ENCODE results near the gene CIT. TPM values are rescaled to one million over a fixed set of nuclear protein-coding genes. Genes with fewer than 3 reads are reported as not detected.

CIT gene
- total RNA-seq, 1 experiment from 2014 or later: 26.6 TPM

DNA sequence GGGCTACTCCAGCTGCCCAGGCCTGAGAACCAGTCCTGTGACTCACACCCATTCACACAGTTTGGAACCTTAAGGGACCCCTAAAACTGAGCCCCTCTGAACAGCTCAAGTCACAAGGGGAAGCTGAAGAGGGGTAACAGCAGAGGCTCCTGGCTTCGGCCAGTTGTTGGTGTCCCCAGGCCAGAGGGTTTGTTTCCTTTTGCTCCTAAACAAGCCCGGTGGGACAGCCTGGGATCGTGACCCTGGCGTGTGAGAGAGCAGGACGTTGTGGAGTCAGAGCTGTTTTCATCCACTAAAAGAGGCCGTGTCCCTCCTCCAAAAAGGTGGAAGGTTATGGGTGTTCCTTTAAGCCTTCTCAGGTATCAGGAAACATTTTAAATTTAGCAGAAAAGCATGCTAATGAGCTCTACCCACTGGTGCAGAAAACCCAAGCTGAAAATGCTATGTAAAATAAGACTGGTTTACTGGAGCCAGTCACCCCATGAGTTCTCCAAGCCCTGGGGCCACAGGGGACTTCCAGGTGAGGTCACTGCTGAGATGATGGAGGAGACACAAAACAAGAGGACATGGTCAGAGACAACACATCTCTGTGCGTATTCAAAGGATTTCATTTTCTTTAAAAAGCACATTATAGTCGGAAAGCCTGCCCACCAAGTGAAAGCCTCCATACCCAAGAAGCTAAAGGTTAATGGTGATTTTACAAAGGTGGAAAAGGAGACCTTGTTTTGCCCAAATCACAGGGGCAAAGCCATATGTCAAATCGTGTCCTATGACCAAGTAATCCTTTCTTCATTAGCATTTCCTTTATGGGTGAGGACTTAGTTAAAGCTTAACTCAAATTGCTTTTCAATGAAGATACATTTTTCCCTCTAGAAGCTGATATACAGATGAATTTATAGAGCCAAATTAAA, 195.1 kb downstream of the CIT start:
- DNase-seq (ENCODE audit: extremely low read depth, low read depth): no peak

DNA sequence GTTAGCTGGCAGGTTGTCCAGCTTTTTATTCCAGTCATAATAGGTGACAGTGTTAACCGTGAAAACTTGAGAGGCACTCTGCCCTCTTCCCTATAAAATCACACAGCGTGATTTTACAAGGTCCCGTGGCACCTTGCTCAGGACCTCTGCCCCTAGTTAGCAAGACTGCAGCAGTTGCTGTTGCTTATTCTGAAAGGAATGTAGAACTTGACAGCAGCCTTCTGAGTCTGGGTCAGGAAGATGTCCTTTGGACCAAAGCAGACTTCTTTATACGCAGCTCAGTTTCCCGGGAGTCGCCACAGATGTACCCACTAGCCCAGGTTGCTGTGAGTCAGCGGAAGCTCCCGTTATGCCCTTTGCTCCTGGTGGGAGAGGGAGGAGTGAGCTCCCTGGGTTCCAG, 196.0 kb downstream of the CIT start:
- no peak for DNase-seq (ENCODE audit: extremely low read depth, low read depth)

DNA sequence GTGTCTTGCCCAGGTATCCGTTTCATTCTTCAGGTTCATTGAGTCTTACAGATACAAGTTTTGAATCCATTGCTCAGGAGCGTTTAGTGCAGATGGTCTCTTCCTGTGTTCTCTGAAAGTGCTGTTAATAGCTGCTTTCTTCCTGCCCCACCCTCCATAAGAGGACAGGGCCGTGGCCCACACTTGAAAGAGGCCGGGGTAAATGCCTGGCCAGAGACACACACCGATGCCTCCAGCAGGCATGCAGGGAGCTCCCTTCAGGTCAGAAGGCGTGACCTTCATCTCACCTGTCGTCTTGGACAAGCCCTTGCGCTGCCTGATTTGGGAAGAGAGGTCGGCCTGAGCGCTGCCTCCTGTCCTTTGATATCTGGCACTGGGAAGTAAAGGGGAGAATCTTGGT, 197.6 kb downstream of the CIT start:
- no peak for DNase-seq (ENCODE audit: extremely low read depth, low read depth)

DNA sequence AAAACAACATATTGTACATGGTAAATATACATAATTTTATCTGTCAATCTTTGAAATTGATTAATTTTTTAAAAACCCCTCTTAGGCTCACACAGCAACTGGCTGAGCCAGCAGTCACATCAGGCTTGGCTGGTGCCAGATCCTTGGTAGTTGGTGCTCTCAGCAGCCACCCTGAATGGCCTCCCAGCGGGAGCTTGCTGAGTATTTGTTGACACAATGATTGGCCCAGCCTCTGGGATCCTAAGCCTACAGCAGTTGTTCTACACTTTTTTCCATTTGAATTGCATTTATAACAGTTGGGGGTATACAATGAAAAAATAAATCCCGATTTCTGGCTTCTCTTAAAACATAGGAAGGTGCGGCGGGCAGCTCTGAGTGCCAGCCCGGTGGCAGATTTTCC, 198.0 kb downstream of the CIT start:
- DNase-seq (ENCODE audit: extremely low read depth, low read depth): no peak

DNA sequence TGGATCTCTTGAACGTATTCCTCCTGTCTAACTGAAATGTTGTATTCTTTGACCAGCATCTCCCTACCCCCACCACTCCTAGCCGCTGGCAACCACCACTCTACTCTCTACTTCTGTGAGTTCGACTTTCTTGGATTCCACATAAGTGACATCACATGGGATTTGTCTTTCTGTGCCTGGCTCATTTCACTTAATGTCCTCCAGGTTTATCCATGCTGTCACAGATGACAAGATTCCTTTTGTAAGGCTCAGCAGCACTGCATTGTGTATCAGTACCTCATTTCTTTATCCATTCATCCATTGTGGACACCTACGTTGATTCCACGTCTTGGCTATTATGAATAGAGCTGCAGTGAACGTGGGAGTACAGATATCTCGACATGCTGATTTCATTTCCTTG, 198.7 kb downstream of the CIT start:
- DNase-seq (ENCODE audit: extremely low read depth, low read depth): no peak

DNA sequence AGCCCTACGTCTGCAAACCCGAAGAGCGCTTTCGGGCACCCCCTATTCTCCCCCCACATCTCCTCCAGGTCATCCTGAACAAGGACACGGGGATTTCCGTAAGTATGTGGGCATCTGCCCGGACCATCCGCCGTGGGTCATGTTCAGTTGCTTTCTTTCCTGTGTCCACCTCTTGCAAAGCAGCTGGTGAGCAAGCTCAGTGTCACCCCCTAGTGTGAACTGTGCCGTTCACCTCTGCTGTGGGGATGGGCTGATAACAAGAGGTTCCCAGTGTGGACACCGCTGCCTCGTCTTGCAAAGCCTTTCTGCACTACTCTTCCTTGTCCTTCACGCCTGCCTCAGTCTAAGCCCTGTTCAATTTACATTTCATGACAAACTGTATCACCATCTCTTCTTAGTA, 200.5 kb downstream of the CIT start:
- DNase-seq (ENCODE audit: extremely low read depth, low read depth): no peak

DNA sequence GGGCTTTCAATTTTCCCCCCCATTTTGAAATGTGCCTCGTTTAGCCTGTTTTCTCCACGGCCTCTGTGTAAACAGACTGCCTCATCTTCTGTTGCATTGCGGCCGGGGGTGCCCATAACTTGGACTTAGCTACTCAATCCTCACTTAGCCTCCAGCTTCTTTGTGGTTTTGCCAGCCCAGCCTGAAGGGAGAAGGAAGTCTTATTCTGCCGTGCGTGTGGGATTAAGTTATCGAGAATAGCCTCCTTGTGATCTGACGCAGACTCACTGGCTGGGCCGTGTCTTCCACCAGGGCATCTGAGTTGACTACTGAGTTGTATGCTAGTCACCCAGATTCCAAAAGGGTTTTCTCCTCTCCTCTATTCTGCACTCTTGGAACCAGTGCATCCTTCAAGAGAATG, 201.1 kb downstream of the CIT start:
- no peak for DNase-seq (ENCODE audit: extremely low read depth, low read depth)

DNA sequence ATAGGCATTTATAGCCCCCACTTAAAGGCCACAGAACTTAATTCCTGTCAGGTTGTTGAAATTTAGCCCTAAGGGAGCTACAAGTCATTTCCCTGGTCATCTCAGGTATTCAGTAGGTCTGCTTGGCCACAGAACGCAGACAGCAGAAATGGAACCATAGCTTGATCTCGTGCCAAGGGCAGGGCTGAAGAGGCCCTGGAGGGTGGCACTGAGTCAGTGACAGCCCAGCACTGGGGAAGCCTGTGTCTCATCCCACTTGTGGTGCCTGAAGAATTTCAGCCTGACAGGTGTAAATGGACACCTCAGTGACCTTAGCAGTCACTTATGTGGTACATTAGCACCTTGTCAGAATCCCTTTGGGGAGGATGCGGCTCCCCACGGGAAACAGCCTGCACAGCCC, 202.6 kb downstream of the CIT start:
- no peak for DNase-seq (ENCODE audit: extremely low read depth, low read depth)

DNA sequence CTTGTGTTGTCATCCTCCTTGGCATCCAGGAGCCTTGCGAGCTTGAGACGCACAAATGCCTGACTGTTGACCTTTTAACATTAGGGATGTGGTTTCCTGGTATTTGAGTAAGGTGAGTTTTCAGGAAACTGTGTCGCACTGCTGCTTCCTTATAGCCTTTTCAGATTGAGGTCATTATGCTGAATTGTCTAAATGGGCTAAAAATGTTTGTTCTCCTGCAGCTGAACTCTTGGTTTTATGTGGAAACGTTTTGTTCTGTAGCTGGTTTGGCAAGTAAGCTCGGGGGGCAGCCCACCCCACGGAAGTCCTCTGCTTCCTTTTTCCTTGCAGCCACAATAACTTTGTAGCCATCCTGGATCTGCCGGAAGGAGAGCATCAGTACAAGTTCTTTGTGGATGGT, 203.5 kb downstream of the CIT start:
- no peak for DNase-seq (ENCODE audit: extremely low read depth, low read depth)

DNA sequence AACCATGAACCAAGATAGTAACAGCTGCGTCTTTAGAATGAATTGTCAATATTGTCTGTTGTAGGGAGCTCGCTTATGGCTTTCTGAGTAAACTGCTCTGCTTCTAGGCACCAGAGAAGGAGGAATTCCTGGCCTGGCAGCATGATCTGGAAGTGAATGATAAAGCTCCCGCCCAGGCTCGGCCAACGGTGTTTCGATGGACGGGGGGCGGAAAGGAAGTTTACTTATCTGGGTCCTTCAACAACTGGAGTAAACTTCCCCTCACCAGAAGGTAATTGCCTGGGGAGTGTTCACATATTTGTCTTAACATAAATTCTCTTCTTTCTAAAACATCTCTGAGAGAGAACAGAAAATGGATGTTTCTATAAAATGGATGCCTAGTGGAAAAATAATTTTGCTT, 204.9 kb downstream of the CIT start:
- DNase-seq (ENCODE audit: extremely low read depth, low read depth): no peak

DNA sequence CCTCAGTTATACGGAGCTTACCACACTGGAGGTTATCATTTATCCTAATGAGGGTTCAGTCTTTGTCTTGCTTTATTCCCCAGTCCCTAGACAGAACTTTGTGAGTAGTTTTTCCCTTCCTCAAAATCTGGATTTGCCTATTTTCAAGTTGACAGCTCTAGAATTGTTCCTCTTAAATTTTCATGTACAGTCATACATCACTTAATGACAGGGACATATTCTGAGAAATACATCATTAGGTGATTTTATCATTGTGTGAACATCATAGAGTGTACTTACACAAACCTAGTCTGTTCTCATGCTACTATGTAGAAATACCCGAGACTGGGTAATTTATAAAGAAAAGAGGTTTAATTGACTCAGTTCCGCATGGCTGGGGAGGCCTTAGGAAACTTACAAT, 206.1 kb downstream of the CIT start:
- no peak for DNase-seq (ENCODE audit: extremely low read depth, low read depth)

DNA sequence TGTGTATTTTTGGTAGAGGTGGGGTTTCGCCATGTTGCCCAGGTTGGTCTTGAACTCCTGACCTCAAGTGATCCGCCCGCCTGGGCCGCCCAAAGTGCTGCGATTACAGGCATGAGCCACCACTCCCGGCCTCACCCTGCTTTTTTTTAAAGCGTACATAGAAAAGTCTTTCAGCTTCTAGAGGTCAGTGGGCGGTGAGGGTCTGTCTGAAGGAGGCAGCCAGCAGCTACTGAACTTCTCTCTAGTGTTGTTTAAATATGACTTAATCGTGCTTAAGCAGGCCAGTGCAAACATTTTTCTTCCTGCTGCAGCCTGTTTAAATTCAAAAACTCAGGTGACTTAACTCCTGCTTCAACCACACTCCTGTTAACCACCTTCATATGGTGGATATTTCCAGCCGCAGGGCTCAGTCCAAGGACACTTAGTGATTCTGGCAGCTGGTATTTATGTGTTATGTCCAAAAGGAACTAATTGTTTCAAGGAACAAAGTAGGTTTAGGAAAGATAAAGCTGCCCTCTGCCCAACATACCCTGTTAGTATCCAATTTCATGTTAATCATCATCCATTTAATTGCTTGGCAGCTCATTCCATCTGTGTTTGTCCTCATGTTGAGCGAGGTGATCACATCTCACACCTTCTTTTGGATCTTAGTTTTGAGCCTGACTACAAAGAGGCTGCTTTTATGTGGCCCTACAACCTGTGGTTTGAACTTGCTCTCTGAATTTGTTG, 207.2 kb downstream of the CIT start:
- no peak for DNase-seq (ENCODE audit: extremely low read depth, low read depth)

DNA sequence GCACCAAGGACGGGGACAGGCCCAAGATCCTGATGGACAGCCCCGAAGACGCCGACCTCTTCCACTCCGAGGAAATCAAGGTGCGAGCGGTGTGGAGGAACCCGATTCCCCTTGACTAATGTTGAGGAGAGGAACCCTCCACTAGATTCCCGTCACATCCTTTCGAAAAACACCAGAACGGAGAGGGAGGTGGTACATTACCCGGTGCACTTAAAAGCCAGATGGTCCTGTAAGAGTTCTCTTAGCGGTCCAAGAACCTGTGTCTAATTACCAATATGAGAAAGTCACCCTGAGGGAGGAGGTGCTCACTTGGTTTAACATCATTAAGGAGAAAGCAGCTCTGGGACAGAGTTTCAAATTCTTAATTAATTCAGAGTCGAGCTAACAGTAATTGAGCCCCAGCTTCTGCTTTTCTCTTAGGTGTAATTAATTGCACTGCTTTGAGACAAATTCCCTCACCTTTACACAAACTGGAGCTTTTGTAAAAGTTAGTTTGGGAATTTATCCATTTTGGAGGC, 208.7 kb downstream of the CIT start:
- no peak for DNase-seq (ENCODE audit: extremely low read depth, low read depth)

DNA sequence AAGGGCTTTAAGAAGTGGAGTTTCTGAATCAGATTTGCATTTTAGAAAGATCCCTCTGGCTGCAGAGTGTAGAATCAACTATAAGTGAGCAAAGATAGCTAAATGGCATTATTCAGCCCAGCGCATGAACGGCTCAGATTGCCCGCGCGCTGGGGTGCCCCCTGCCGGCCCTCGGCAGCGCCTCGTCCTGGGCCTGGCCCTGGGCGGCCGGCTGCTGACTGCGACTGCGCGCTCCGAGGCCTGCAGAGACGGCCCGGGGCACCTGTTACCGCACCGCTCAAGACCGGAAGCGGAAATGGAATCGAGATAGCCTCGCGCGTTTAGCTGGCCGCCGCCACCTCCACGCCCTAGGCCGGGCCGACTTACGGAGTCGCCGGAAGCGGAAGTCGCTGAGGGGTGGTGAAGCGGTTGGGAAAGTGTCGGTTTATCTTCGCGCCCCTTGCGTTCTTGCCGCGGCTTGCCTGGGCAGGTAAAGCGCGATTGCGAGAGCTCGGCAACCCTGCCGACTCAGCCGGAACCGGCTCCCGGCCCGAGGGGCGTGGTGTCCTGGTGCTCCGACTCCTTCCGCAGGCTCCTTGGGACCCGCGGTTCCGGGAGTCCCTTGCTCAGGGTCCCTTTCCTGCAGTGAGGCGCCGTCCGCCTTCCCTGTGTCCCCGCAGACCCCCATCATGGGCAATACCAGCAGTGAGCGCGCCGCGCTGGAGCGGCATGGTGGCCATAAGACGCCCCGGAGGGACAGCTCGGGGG, 209.4 kb downstream of the CIT start, which contains the start of gene PRKAB1:
PRKAB1 (plus strand) TSS at position 557 of the 747 bp plus-strand sequence; CDS start at position 669, 112 bp downstream.
- DNase-seq (ENCODE audit: extremely low read depth, low read depth): peak; percentile 97

DNA sequence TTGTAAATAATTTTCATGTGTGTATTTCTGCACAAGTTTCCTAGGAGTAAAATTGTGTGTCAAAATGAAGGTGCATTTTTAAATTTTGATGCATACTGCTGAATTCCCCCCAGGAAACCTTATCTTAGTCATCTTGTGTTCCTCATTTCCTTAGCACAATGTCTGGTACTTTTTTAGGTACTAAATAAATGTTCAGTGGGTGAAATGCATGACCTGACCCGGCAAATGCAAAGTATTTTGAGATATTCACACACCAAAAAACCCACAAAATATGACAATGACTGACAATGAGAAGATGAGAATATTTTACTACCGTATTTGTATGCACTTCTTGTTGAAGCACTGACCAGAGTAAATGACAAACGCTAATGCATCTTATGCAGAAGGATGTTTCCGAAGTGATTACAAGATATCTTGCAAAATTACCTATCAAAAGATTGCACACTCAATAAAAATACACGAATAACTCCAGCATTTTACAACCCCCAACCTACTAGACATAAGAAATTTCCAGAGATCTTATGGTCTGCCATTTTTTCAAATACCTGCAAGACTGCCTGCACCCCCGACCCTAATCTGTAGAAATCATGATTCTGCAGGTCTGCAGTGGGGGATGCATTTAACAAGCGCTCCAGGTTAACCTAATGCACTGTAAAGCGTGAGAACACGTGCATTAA, 210.1 kb downstream of the CIT start:
- no peak for DNase-seq (ENCODE audit: extremely low read depth, low read depth)

DNA sequence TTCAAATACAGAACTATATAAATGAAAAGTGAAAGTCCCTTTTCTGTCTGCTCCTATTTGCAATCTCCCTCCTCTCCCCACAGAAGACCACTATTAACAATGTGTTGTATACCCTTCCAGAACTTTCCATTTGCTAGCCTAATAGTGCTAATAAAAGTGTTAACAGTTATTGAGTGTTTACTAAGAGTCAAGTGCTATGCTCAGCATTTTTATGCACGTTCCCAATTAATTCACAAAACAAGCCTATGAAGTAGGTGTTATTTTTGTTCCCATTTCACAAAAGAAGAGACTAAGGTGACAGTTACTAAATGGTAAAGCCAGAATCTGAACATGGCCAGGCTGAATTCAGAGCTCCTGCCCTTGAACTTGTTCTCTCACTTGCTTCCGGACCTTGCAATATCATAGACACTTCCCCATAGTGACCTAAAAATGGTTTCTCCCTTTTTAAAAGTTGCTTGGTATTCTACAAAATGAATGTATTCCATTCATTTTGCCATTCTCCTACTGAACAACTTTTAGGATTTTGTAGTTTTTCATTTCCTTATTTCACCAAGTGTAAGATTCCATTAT, 210.8 kb downstream of the CIT start:
- DNase-seq (ENCODE audit: extremely low read depth, low read depth): no peak

DNA sequence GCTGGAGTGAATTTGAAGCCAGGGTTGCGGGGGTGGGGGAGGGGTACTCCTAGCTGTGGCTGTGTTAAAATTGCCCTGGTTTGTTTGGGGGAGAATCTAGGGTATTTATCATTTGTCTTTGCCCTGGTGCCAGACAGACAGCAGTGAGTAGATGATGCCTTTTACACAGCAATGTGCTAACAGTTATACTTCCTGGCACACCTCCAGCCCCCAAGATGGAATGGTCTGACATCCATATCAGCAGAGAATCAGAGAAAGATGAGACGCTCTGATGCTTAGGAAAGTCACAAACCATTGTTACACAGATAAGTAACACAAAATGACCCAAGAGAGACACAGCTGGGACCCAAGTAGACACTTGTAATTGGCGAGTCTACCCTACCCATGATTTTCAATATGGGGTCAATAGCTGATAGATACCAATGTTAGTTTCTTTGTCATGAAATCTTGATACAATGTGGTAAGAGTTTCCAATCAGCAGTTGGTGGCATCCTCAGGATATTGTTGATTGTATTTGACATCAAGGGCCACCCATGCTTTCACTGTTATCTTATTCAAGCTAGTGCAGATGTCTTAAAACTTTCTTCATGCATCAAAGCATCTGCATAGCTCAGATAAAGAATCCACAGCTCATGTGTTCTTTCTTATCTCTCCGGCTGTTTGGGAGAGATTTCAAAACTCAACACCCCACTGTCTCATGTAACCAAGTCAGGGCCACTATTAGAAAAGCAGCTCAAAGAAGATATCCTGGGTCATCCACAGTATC, 211.8 kb downstream of the CIT start:
- DNase-seq (ENCODE audit: extremely low read depth, low read depth): no peak

DNA sequence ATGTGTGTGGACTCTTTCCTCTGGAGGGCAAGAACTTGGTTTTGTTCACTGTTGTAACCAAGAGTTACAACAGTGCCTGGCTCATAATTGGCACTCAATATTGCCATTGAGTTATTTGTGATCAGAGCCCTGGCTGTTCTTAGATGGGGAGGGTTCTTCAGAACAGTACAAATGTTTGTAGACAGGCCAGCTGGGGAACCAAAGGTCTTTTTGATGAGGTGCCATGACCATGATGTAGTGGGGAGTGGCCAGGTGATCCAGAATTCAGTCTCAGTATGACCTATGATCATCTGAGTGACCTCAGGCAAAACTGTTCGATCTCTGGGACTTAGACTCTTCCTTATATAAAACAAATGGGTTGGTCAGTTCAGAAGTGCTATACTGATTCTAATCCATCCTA, 212.5 kb downstream of the CIT start:
- DNase-seq (ENCODE audit: extremely low read depth, low read depth): no peak

DNA sequence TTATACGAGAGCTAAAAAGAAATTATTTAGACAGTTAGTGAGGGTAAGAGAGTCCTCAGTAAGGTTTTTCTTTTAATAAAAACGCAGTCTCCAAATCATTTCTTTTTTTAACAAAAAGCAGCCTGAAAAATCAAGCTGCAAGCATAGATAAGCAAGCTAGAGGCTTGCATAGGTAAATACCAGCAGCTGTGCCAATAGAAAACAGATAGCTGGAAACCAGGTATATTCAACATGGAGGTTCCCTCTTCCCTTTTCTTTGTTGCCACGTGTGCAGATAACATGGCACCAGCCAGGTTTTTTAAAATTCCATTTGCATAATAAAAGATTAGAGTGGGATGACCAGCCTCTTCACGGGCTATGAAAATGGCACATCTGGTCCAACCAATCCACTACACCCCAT, 215.2 kb downstream of the CIT start:
- DNase-seq (ENCODE audit: extremely low read depth, low read depth): no peak
